Caco-2 (cell line): ENCODE results near the gene TM7SF3. TPM values are rescaled to one million over a fixed set of nuclear protein-coding genes. Genes with fewer than 3 reads are reported as not detected.

Source experiments
- BruUV-seq: library from RNA; stranded (reverse); fragments of 400-500 nt; replicated peaks from 2 replicates; lab custom pipeline; 2021; lab: Mats Ljungman, UMichigan
- CTCF ChIA-PET: fragments of 300-600 bp; sonication (Branson Sonifier 250); formaldehyde crosslinking; loops from one replicate; lab custom pipeline; 2022; ENCODE audit warnings: antibody characterized with exemption; lab: Charles Lee
- POLR2A ChIA-PET: fragments of 300-600 bp; sonication (Branson Sonifier 250); formaldehyde crosslinking; loops from one replicate; lab custom pipeline; 2022; ENCODE audit warnings: antibody characterized with exemption; lab: Charles Lee
- DNase-seq, 2 experiments: peaks; one replicate each; pipeline versions ENCODE4 v3.0.0 to v3.0.0-alpha.2; 2020 to 2022
- H3K27me3 ChIP-seq: replicated peaks from 2 replicates; pipeline ENCODE4 v1.6.0; 2011; ENCODE audit warnings: low read length; ENCODE audit not compliant: control insufficient read depth, insufficient read depth
- H3K36me3 ChIP-seq: 2 replicates; pipeline ENCODE4 v1.5.1; 2011; ENCODE audit warnings: low read length; ENCODE audit not compliant: control insufficient read depth, insufficient read depth
- H3K4me1 ChIP-seq: fragments of 250-450 bp; sonication (Bioruptor Pico); 2 replicates; pipeline ENCODE4 v1.5.1; 2020; ENCODE audit warnings: mild to moderate bottlenecking
- H3K4me3 ChIP-seq: 2 replicates; pipeline ENCODE4 v1.5.1; 2011; ENCODE audit warnings: low read depth, mild to moderate bottlenecking, control low read depth, low read length
- H3K9me3 ChIP-seq: fragments of 250-450 bp; sonication (Bioruptor Pico); 2 replicates; pipeline ENCODE4 v1.5.1; 2020; ENCODE audit warnings: mild to moderate bottlenecking, moderate library complexity
- H3K27ac Mint-ChIP-seq: one replicate; pipeline ENCODE4 v1.8.0; 2022; ENCODE audit warnings: mixed read lengths; ENCODE audit not compliant: unreplicated experiment
- H3K27me3 Mint-ChIP-seq: one replicate; pipeline ENCODE4 v1.8.0; 2022; ENCODE audit warnings: mixed read lengths; ENCODE audit not compliant: insufficient read depth, unreplicated experiment
- H3K36me3 Mint-ChIP-seq: one replicate; pipeline ENCODE4 v1.8.0; 2022; ENCODE audit warnings: mild to moderate bottlenecking, mixed read lengths; ENCODE audit not compliant: insufficient read depth, unreplicated experiment
- H3K4me1 Mint-ChIP-seq: one replicate; pipeline ENCODE4 v1.8.0; 2022; ENCODE audit warnings: low read depth, mixed read lengths; ENCODE audit not compliant: unreplicated experiment
- H3K4me3 Mint-ChIP-seq: one replicate; pipeline ENCODE4 v1.8.0; 2022; ENCODE audit warnings: mild to moderate bottlenecking, moderate library complexity, mixed read lengths; ENCODE audit not compliant: unreplicated experiment
- H3K9me3 Mint-ChIP-seq: one replicate; pipeline ENCODE4 v1.8.0; 2022; ENCODE audit warnings: mixed read lengths; ENCODE audit not compliant: unreplicated experiment
- intact Hi-C: fragments of 100-400 bp; cut with micrococcal nuclease; formaldehyde crosslinking; loops from one replicate; pipeline ENCODE4 v1.10.0; 2022; ENCODE audit not compliant: unreplicated experiment
- total RNA-seq: library from RNA; stranded (reverse); gene quantifications from 2 replicates; pipeline ENCODE4 v1.2.3, GENCODE V29; 2022
- TF ChIP-seq, protein P1 (sequence below), 2 experiments: fragments of 200-600 bp in 1 of 2; IDR thresholded peaks; 1 replicate in 1 of 2; 2 replicates in 1 of 2; pipeline versions ENCODE4 v1.5.1 to v1.8.0; 2011 to 2022; ENCODE audit warnings: antibody characterized with exemption in 1 of 2, control low read depth in 1 of 2, inconsistent platforms in 1 of 2, low read depth in 1 of 2, low read length in 1 of 2, mild to moderate bottlenecking in 1 of 2, moderate library complexity in 1 of 2; ENCODE audit not compliant: insufficient read depth in 1 of 2, severe bottlenecking in 1 of 2, unreplicated experiment in 1 of 2

The TM7SF3 gene
- total RNA-seq, 1 experiment from 2014 or later: 83.0 TPM

DNA sequence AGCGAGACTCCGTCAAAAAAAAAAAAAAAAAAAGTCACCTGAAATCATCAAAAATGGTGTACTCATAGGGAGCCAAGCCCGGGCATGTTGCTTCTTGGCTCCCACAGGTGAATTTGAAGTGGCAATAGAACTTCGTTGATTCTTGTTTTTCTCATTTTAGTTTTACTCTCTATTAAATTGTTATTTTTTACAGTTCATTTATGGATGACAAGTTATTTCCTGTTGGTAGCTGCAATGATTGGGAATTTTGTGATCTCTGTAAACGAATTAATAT, 1.3 kb downstream of the TM7SF3 start:
- Histone ChIP-seq H3K4me3 (peak overlapping the region; percentile 62; the same call in 1 of the 2 replicates), H3K9me3 (no peaks in the 10 kb centered on the region), H3K36me3 (no peaks in the 10 kb centered on the region), H3K4me1 (peaks cover 18% of the 10 kb centered on the region), H3K27me3 (no peaks in the 10 kb centered on the region)
- Mint-ChIP-seq H3K4me1 (peaks cover 25% of the 10 kb centered on the region), H3K27ac (no peak overlapping the region), H3K36me3 (peaks cover 6% of the 10 kb centered on the region), H3K27me3 (no peaks in the 10 kb centered on the region), H3K4me3 (peak overlapping the region; percentile 90), H3K9me3 (no peaks in the 10 kb centered on the region)
- no peak for DNase-seq
- POLR2A ChIA-PET: interaction anchor here (1.1 to 1.6 kb wide), 2 partner anchors 9 to 160 kb away, joined by 3 to 11 read pairs; partner anchors contain the start of gene MED21
- no TSS peak for BruUV-seq
- intact Hi-C loops: loop anchor here (5.0 kb wide), 1 partner anchor 181 kb away; the partner anchor contains the start of gene ITPR2
- CTCF ChIA-PET: interaction anchor here (0.6 to 3.1 kb wide), 5 partner anchors 9 to 868 kb away, joined by 4 to 21 read pairs (median 6); partner anchors contain the start of genes ITPR2 and MED21
- TF ChIP-seq, protein P1, sequence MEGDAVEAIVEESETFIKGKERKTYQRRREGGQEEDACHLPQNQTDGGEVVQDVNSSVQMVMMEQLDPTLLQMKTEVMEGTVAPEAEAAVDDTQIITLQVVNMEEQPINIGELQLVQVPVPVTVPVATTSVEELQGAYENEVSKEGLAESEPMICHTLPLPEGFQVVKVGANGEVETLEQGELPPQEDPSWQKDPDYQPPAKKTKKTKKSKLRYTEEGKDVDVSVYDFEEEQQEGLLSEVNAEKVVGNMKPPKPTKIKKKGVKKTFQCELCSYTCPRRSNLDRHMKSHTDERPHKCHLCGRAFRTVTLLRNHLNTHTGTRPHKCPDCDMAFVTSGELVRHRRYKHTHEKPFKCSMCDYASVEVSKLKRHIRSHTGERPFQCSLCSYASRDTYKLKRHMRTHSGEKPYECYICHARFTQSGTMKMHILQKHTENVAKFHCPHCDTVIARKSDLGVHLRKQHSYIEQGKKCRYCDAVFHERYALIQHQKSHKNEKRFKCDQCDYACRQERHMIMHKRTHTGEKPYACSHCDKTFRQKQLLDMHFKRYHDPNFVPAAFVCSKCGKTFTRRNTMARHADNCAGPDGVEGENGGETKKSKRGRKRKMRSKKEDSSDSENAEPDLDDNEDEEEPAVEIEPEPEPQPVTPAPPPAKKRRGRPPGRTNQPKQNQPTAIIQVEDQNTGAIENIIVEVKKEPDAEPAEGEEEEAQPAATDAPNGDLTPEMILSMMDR (IDR thresholded peaks at IDR 0.05; ENCODE audit: insufficient read depth in 1 of 2, low read depth in 1 of 2, low read length in 1 of 2, severe bottlenecking in 1 of 2, unreplicated experiment in 1 of 2): no peak

DNA sequence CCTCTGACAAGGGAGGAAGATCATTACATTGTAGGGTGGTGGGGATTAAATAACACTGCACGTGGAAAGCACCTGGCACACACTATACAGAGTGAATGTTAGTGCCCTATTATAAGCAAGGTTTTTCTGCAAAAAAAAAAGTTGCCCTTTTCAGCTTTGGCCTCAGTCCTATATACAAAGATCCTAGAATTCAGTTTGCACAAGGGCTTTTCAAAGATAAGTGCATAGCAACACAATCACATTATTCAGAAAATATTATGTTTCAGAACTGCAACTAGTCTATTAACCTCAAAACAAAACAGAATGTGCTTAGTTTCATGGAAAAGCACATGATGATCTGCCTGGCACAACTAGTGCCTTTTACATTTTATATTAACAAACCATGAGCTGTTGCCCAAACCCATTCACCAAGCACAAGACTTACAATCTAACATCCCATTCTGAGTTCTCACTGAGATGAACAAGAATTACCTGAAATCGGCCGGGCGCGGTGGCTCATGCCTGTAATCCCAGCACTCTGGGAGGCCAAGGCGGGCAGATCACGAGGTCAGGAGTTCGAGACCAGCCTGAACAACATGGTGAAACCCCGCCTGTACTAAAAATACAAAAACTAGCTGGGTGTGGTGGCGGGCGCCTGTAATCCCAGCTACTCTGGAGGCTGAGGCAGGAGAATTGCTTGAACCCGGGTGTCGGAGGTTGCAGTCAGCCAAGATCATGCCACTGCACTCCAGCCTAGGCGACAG, 1.8 kb downstream of the TM7SF3 start:
- peaks cover 25% of the 10 kb centered on the region for H3K4me1 Mint-ChIP-seq
- TF ChIP-seq, protein P1 (IDR thresholded peaks at IDR 0.05; ENCODE audit: insufficient read depth in 1 of 2, low read depth in 1 of 2, low read length in 1 of 2, severe bottlenecking in 1 of 2, unreplicated experiment in 1 of 2): no peak
- Histone ChIP-seq H3K36me3 (no peaks in the 10 kb centered on the region), H3K4me3 (no peak overlapping the region), H3K27me3 (no peaks in the 10 kb centered on the region), H3K9me3 (no peaks in the 10 kb centered on the region), H3K4me1 (peaks cover 18% of the 10 kb centered on the region)
- ChIA-PET POLR2A (interaction anchor here (1.6 kb wide), 1 partner anchor 10 kb away, joined by 11 read pairs; the partner anchor contains the start of gene MED21), CTCF (interaction anchor here (0.7 to 2.1 kb wide), 2 partner anchors 93 to 868 kb away, joined by 4 to 15 read pairs; no protein-coding TSS in a partner anchor)
- no peak for DNase-seq
- H3K36me3 Mint-ChIP-seq: peaks cover 6% of the 10 kb centered on the region
- no peaks in the 10 kb centered on the region for H3K9me3 Mint-ChIP-seq
- intact Hi-C loops: loop anchor here (5.0 kb wide), 1 partner anchor 180 kb away; the partner anchor contains the start of gene ITPR2
- H3K4me3 Mint-ChIP-seq: peak overlapping the region; percentile 17
- no TSS peak for BruUV-seq
- H3K27me3 Mint-ChIP-seq: no peaks in the 10 kb centered on the region
- no peak overlapping the region for H3K27ac Mint-ChIP-seq

DNA sequence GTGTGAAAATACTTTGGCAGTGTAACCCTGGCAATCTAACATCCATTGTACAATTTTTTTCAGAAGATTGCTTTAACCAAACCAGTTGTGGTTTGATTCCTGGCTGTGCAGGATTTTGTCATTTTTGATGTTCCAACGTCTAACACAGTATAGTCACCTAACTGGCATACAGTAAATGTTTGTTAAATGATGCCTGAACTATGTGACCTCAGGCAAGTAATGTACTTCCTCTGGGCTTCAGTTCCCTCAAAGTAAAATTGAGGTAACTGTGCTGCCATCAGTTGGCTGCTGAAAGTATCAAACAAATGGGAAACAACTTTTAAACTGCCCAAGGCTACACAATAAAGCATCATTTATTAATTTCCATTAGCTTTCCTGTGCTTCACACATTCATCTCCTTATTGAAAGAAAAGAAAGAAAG, 4.3 kb downstream of the TM7SF3 start:
- H3K27ac Mint-ChIP-seq: no peak overlapping the region
- intact Hi-C loops: loop anchor here (5.0 kb wide), 1 partner anchor 178 kb away; the partner anchor contains the start of gene ITPR2
- no peaks in the 10 kb centered on the region for H3K27me3 ChIP-seq
- peaks cover 20% of the 10 kb centered on the region for H3K4me1 ChIP-seq
- ChIA-PET POLR2A (no interaction called here), CTCF (no interaction called here)
- H3K4me1 Mint-ChIP-seq: peaks cover 23% of the 10 kb centered on the region
- no peaks in the 10 kb centered on the region for H3K27me3 Mint-ChIP-seq
- no peak overlapping the region for H3K4me3 ChIP-seq
- no TSS peak for BruUV-seq
- H3K36me3 ChIP-seq: no peaks in the 10 kb centered on the region
- DNase-seq: no peak
- H3K9me3 ChIP-seq: no peaks in the 10 kb centered on the region
- H3K36me3 Mint-ChIP-seq: peaks cover 6% of the 10 kb centered on the region
- H3K9me3 Mint-ChIP-seq: no peaks in the 10 kb centered on the region
- TF ChIP-seq, protein P1 (IDR thresholded peaks at IDR 0.05; ENCODE audit: insufficient read depth in 1 of 2, low read depth in 1 of 2, low read length in 1 of 2, severe bottlenecking in 1 of 2, unreplicated experiment in 1 of 2): no peak
- H3K4me3 Mint-ChIP-seq: no peak overlapping the region
